Ovary (tissue), 3 donors: ENCODE data around the gene TEX36.

Experiments used
- EP300 ChIP-seq: sonication (generic); formaldehyde crosslinking; IDR thresholded peaks from one replicate; pipeline ENCODE4 v1.6.1; 2017; ENCODE audit warnings: antibody characterized with exemption
- POLR2A ChIP-seq: fragments of 450-650 bp; IDR thresholded peaks from one replicate; pipeline ENCODE4 v1.6.1; 2017; ENCODE audit warnings: antibody characterized with exemption, mild to moderate bottlenecking, moderate library complexity
- TF ChIP-seq, protein P1 (sequence below), 3 donors: fragments of 450-650 bp in 2 of 3; fragments of 200-600 bp in 1 of 3; IDR thresholded peaks; one replicate each; pipeline versions ENCODE4 v1.5.1 to v1.8.0; 2016 to 2022; ENCODE audit warnings: antibody characterized with exemption in 3 of 3, mild to moderate bottlenecking in 1 of 3
- donor health status: DM: no; HTN: no; CAD: no.

DNA sequence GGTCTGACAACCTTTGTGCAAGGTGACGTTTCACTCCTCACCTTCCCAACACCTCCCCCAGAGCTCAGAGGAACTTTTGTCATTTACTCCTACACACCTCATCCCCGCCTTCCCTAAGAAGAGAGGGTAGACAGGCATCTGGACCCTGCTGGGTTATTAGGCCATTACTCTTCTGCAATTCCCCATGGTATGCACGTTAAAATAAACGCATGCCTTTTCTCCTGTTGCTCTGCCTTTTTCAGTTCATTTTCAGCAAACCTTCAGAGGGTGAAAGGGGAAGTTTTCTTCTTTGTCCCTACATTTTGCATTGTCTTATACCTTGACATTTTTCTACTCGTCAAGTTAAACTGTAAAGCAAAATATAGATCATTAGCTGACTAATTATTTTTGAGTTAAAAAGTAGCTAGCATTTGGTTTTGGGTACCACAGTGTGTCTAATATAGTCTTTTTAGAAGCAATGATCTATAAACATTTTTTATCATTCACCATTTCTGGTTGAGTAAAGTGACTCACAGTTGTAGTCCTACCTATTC is 26.1 kb upstream of the TEX36 start:
- TF ChIP-seq, protein P1, sequence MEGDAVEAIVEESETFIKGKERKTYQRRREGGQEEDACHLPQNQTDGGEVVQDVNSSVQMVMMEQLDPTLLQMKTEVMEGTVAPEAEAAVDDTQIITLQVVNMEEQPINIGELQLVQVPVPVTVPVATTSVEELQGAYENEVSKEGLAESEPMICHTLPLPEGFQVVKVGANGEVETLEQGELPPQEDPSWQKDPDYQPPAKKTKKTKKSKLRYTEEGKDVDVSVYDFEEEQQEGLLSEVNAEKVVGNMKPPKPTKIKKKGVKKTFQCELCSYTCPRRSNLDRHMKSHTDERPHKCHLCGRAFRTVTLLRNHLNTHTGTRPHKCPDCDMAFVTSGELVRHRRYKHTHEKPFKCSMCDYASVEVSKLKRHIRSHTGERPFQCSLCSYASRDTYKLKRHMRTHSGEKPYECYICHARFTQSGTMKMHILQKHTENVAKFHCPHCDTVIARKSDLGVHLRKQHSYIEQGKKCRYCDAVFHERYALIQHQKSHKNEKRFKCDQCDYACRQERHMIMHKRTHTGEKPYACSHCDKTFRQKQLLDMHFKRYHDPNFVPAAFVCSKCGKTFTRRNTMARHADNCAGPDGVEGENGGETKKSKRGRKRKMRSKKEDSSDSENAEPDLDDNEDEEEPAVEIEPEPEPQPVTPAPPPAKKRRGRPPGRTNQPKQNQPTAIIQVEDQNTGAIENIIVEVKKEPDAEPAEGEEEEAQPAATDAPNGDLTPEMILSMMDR (IDR thresholded peaks at IDR 0.05) = no peak
- TF ChIP-seq POLR2A (no peak), EP300 (no peak)
